Measurements from ENCODE around the gene GMDS. TPM values are rescaled to one million over a fixed set of nuclear protein-coding genes. Genes with fewer than 3 reads are reported as not detected.

GMDS gene
- total and polyA plus RNA-seq, 2 of the 8 experiments (the other 6 are each of a cell fraction or from before 2014, with no cell fraction given), result 16.8 to 50.0 TPM

DNA sequence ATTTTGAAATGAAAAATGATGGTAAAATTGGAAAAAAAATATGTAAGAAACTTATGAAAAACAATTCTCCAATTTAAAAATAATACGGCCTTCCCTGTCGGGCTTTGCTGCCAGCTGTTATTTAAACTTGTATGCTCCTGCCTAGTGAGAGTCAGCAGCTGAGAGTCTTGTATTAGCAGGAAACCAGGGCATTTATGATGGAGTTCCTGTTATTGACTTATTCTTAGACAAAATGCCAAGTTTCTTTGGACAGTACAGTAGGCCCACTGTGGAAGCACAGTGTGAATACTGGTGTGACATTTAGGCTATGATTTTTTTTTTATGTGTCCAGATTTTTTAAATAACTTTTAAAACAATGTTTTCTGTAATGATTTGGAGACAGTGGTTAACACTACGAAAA is 42.1 kb downstream of the GMDS start:
- H4K20me1 ChIP-seq (replicated peaks in 1 of 2; ENCODE audit: control insufficient read depth in 1 of 2, insufficient read depth in 2 of 2, low read length in 2 of 2), result peaks cover 0 to 2% of the 10 kb centered on the region in 2 experiments
- no peak overlapping the region for H4K8ac ChIP-seq (ENCODE audit: extremely low read depth, insufficient read depth, low read length)
- no peak overlapping the region for H4K5ac ChIP-seq (ENCODE audit: insufficient read length, low read depth, low read length)
- WGBS, 2 experiments (ENCODE audit: extremely low coverage in 1 of 2, insufficient coverage in 1 of 2, insufficient read length in 1 of 2, insufficient replicate concordance in 2 of 2, low coverage in 1 of 2, low lambda C conversion rate in 2 of 2, missing lambda C conversion rate in 1 of 2), result 99% methylated on average over 3 of the region's 3 CpGs; no CpG with 5 or more reads in 1 of the 2 experiments
- H3K79me1 ChIP-seq (ENCODE audit: low read depth, low read length), result no peaks in the 10 kb centered on the region; the same call in 1 of the 2 replicates
- no peak overlapping the region for H3K9ac ChIP-seq (replicated peaks in 1 of 4; ENCODE audit: extremely low read depth in 1 of 4, low read depth in 3 of 4, low read length in 3 of 4)
- H2BK120ac ChIP-seq (replicated peaks; ENCODE audit: low read depth, low read length), result no peak overlapping the region
- H3K4me2 ChIP-seq (ENCODE audit: insufficient read depth in 1 of 2, low read depth in 2 of 2, low read length in 2 of 2), result no peak overlapping the region
- no peak overlapping the region for H2BK12ac ChIP-seq (ENCODE audit: low read depth, low read length)
- no peaks in the 10 kb centered on the region for H3K4me1 ChIP-seq (replicated peaks in 1 of 4; ENCODE audit: control insufficient read depth in 3 of 4, insufficient read depth in 4 of 4, low read length in 3 of 4)
- H2BK5ac ChIP-seq (ENCODE audit: low read depth, low read length), result no peak overlapping the region
- no peaks in the 10 kb centered on the region for H3K27me3 ChIP-seq (replicated peaks in 1 of 4; ENCODE audit: control insufficient read depth in 3 of 4, extremely low read depth in 1 of 4, insufficient read depth in 3 of 4, low read length in 3 of 4)
- no peak overlapping the region for H3K56ac ChIP-seq (replicated peaks; ENCODE audit: insufficient read length, low read depth, low read length)
- H3K9me3 ChIP-seq (ENCODE audit: insufficient read depth in 2 of 2, low read depth in 1 of 2, low read length in 1 of 2), result 0 out of 4 replicates have a peak, but pooled peaks cover 4 to 6% of the 10 kb centered on the region in 2 experiments
- no peak overlapping the region for H3K23ac ChIP-seq (ENCODE audit: insufficient read length)
- FAIRE-seq (no peak), DNase-seq (ENCODE audit: low read depth in 1 of 2, low spot score in 2 of 2) (no peak)
- no peak overlapping the region for H4K91ac ChIP-seq (replicated peaks; ENCODE audit: insufficient read length, low read length)
- no peaks in the 10 kb centered on the region; the same call in 1 of the 2 replicates for H3K23me2 ChIP-seq (ENCODE audit: low read depth, low read length)
- CTCF ChIA-PET (ENCODE audit: partially characterized antibody), result interaction anchor here (1.2 kb wide), 1 partner anchor 11 kb away, joined by 4 read pairs; no protein-coding TSS in a partner anchor
- no peak overlapping the region for H3K4ac ChIP-seq (replicated peaks; ENCODE audit: insufficient read length, low read depth, low read length)
- H2AK5ac ChIP-seq (ENCODE audit: low read depth, low read length), result no peak overlapping the region
- H3K36me3 ChIP-seq (ENCODE audit: control insufficient read depth in 2 of 4, insufficient read depth in 4 of 4, low read length in 3 of 4), result no peaks in the 10 kb centered on the region
- H2BK20ac ChIP-seq (ENCODE audit: low read length), result no peak overlapping the region
- no peak overlapping the region for H3K18ac ChIP-seq (ENCODE audit: extremely low read depth, low read length)
- no peak overlapping the region for H3K14ac ChIP-seq (ENCODE audit: insufficient read length)
- H2BK15ac ChIP-seq (ENCODE audit: low read length), result no peak overlapping the region
- H3K27ac ChIP-seq (ENCODE audit: low read depth, low read length), result no peak overlapping the region
- POLR2A ChIA-PET (ENCODE audit: partially characterized antibody), result no interaction called here
- H3K79me2 ChIP-seq (ENCODE audit: control insufficient read depth in 1 of 2, insufficient read depth in 2 of 2, low read length in 2 of 2), result peaks cover 0 to 8% of the 10 kb centered on the region in 2 experiments; a peak in 1 of 4 replicates
- no peak overlapping the region for H2AFZ ChIP-seq (ENCODE audit: low read length)
- H3K4me3 ChIP-seq (ENCODE audit: extremely low read depth in 1 of 4, insufficient read depth in 2 of 4, low read depth in 3 of 4, low read length in 4 of 4), result no peak overlapping the region
- no peak for TF ChIP-seq SAP30 (IDR thresholded peaks at IDR 0.05; ENCODE audit: insufficient read depth, insufficient replicate concordance, low read length)
- TF ChIP-seq RFX5 (IDR thresholded peaks at IDR 0.05; ENCODE audit: borderline replicate concordance, low read depth, low read length), result no peak
- no peak for TF ChIP-seq E2F6 (IDR thresholded peaks at IDR 0.05)
- no peak for TF ChIP-seq POLR2AphosphoS5 (IDR thresholded peaks at IDR 0.05; ENCODE audit: low read depth, low read length)
- no peak for TF ChIP-seq POU5F1 (IDR thresholded peaks at IDR 0.05; ENCODE audit: low read depth, low read length)
- TF ChIP-seq SIRT6 (IDR thresholded peaks at IDR 0.05; ENCODE audit: low read length), result no peak
- TF ChIP-seq NANOG (IDR thresholded peaks at IDR 0.05; ENCODE audit: insufficient read depth, low read depth, low read length, poor library complexity, severe bottlenecking), result no peak
- no peak for TF ChIP-seq TBP (IDR thresholded peaks at IDR 0.05; ENCODE audit: low read depth, low read length)
- no peak for TF ChIP-seq CHD1 (IDR thresholded peaks at IDR 0.05; ENCODE audit: low read depth, low read length)
- no peak for TF ChIP-seq EZH2 (IDR thresholded peaks at IDR 0.05; ENCODE audit: low read depth, low read length, severe bottlenecking)
- TF ChIP-seq BCL11A (IDR thresholded peaks at IDR 0.05; ENCODE audit: low read depth in 2 of 2, low read length in 2 of 2), result no peak
- no peak for TF ChIP-seq ATF3 (IDR thresholded peaks at IDR 0.05; ENCODE audit: insufficient read depth, low read depth, low read length)
- TF ChIP-seq TAF1 (IDR thresholded peaks at IDR 0.05; ENCODE audit: low read depth, low read length), result no peak
